Lower lobe of right lung (tissue), 2 donors: ENCODE measurements around the gene NCKAP5. TPM values are rescaled to one million over a fixed set of nuclear protein-coding genes. Genes with fewer than 3 reads are reported as not detected.

Experiments
- ATAC-seq, 2 donors: fragments of 200-7000 bp; cut with Tn5 transposase; one replicate each; pipeline ENCODE4 v1.9.1; 2020 to 2022; ENCODE audit warnings: mild to moderate bottlenecking in 2 of 2, moderate library complexity in 2 of 2
- DNase-seq: peaks from one replicate; pipeline ENCODE4 v3.0.0-alpha.2; 2020
- H3K27ac ChIP-seq: fragments of 200-600 bp; one replicate; pipeline ENCODE4 v1.8.0; 2022
- H3K27me3 ChIP-seq: fragments of 200-600 bp; one replicate; pipeline ENCODE4 v1.8.0; 2022; ENCODE audit warnings: low read depth
- H3K36me3 ChIP-seq: fragments of 200-600 bp; one replicate; pipeline ENCODE4 v1.8.0; 2022; ENCODE audit warnings: mild to moderate bottlenecking
- H3K4me1 ChIP-seq: fragments of 200-600 bp; one replicate; pipeline ENCODE4 v1.8.0; 2022
- H3K4me3 ChIP-seq: fragments of 200-600 bp; one replicate; pipeline ENCODE4 v1.8.0; 2022; ENCODE audit warnings: mild to moderate bottlenecking
- H3K9me3 ChIP-seq: fragments of 200-600 bp; one replicate; pipeline ENCODE4 v1.8.0; 2022
- intact Hi-C: fragments of 100-400 bp; cut with DNase I; formaldehyde crosslinking; loops from one replicate; pipeline ENCODE4 v1.11.0; 2022
- total RNA-seq: library from RNA; stranded (reverse); fragmentation: NEBNext Ultra II Directional; extraction: Animal tissue kit (Norgen Biotek cat#: 25700); gene quantifications from one replicate; pipeline ENCODE4 v1.2.1, GENCODE V29; 2021
- TF ChIP-seq, protein P1 (sequence below): fragments of 200-600 bp; IDR thresholded peaks from one replicate; pipeline ENCODE4 v1.8.0; 2022; ENCODE audit warnings: antibody characterized with exemption, mild to moderate bottlenecking
- donor health status: DM: no; HTN: yes; CAD: no; lungs with severe emphysema.

NCKAP5 gene
- total RNA-seq, 1 donor from 2014 or later, result 34.6 TPM

DNA sequence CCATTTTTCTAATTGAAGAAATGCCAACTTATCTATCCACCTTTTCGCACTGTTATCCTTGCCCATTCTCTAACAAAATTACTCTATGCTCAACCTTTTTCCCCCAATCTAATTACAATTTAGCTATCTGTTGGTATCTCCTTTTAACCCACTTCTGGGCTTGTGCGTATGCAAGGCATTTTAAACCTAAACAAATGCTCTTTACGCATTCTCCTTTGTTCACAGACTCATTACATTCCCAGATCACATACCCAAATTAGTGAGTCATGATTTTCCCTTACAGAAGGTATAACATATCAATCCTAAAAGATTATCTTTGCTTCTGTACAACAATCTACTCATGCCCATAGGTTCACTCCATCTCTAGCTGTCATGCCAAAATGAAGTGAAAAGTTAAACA is 826.5 kb downstream of the NCKAP5 start:
- Histone ChIP-seq H3K4me3 (no peak overlapping the region), H3K27ac (no peak overlapping the region), H3K4me1 (no peaks in the 10 kb centered on the region), H3K27me3 (no peaks in the 10 kb centered on the region), H3K36me3 (no peaks in the 10 kb centered on the region), H3K9me3 (no peaks in the 10 kb centered on the region)
- TF ChIP-seq, protein P1, sequence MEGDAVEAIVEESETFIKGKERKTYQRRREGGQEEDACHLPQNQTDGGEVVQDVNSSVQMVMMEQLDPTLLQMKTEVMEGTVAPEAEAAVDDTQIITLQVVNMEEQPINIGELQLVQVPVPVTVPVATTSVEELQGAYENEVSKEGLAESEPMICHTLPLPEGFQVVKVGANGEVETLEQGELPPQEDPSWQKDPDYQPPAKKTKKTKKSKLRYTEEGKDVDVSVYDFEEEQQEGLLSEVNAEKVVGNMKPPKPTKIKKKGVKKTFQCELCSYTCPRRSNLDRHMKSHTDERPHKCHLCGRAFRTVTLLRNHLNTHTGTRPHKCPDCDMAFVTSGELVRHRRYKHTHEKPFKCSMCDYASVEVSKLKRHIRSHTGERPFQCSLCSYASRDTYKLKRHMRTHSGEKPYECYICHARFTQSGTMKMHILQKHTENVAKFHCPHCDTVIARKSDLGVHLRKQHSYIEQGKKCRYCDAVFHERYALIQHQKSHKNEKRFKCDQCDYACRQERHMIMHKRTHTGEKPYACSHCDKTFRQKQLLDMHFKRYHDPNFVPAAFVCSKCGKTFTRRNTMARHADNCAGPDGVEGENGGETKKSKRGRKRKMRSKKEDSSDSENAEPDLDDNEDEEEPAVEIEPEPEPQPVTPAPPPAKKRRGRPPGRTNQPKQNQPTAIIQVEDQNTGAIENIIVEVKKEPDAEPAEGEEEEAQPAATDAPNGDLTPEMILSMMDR, result no peak
- ATAC-seq, result no peak
- intact Hi-C loops, result no loop called here
- no peak for DNase-seq

DNA sequence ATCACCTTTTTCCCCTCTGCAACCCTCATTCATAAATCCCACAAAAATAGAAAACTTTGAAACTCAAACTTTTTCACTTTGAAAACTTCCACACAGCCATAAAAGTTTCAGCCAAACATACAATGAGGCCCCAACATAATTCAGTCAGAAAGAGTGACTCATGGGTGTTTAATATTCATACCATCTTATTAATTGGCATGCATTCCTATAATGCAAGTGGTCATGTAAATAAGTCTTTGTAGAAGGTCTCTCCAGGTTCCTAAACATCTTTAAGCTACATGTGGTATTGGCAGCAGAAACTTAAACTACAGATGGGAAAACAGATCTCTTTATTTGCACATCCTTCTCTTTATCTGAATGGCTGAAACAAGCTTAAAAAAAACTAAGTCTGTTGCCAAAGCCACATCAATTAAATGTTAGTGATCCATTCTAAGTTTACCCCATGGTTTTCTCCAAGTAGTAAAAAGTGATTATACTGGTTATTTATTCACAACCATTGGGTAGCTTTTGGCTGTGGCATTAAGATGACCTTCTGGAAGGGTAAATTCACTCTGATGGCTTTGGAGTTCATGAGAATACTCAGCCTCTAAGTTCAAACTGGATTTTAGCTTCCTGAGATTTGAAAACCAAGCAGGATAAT is 828.1 kb downstream of the NCKAP5 start:
- no peak overlapping the region for H3K27ac ChIP-seq
- H3K9me3 ChIP-seq, result no peaks in the 10 kb centered on the region
- intact Hi-C loops, result no loop called here
- TF ChIP-seq, protein P1, result no peak
- no peak for ATAC-seq
- no peak overlapping the region for H3K4me3 ChIP-seq
- H3K36me3 ChIP-seq, result no peaks in the 10 kb centered on the region
- no peaks in the 10 kb centered on the region for H3K27me3 ChIP-seq
- DNase-seq, result no peak
- no peaks in the 10 kb centered on the region for H3K4me1 ChIP-seq

DNA sequence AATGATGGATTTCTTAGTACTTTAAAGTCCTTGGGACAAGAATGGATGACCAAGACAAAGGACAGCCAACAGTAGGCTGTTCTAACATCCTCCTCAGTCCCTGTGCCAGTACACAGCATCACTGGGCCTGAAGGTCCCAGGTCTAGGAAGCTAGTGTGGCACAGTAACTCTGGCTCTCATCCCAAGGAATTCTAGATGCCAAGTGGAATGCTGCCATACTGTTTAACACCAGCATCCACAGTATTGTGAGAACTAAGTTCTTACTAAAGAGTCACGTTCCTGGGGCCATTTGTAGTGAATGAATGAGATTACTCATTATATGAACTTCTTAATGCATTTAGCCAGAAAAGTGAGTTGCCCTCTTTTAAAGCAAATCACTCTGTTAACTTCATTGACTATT is 830.0 kb downstream of the NCKAP5 start:
- intact Hi-C loops, result no loop called here
- no peak overlapping the region for H3K27ac ChIP-seq
- no peaks in the 10 kb centered on the region for H3K27me3 ChIP-seq
- TF ChIP-seq, protein P1, result no peak
- no peak for DNase-seq
- H3K4me3 ChIP-seq, result no peak overlapping the region
- no peaks in the 10 kb centered on the region for H3K9me3 ChIP-seq
- H3K36me3 ChIP-seq, result no peaks in the 10 kb centered on the region
- ATAC-seq, result no peak
- no peaks in the 10 kb centered on the region for H3K4me1 ChIP-seq

DNA sequence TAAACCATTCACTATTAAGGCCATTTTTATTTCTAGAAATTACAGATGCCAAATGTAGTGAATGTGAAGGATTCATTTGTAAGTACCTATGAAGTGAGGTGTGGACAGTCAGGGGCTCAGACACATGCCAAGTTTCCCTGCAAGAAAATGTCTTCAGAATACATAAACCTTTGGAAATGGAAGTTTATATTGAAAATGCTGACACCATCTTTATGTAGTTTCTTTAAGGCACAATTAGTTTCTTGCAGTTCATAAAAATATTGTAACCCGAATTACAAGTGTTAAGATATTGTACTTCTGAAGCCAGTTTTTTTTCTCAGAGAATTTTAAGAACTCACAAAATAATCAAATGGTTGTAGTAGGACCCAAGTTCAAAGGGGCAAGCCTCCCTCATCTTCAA is 832.2 kb downstream of the NCKAP5 start:
- no peaks in the 10 kb centered on the region for H3K27me3 ChIP-seq
- H3K4me1 ChIP-seq, result no peaks in the 10 kb centered on the region
- TF ChIP-seq, protein P1, result no peak
- intact Hi-C loops, result no loop called here
- H3K27ac ChIP-seq, result no peak overlapping the region
- no peak overlapping the region for H3K4me3 ChIP-seq
- DNase-seq, result no peak
- H3K9me3 ChIP-seq, result no peaks in the 10 kb centered on the region
- no peaks in the 10 kb centered on the region for H3K36me3 ChIP-seq
- ATAC-seq, result no peak

DNA sequence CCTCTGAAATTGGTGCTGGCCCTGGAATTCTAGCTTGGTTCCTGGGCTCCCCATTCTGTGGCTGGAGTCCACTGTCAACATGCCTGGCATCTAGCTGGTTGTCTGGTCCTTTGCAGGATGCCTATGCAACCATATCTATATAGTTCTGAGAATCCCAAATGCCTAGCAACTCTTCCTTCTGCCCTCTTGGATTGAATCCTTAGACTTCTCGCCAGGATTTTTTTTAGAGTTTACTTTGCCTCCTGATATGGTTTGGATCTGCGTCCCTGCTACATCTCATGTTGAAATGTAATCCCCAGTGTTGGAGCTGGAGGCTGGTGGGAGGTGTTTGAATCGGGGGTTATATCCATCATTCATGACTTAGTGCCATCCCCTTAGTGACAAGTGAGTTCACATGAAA is 833.3 kb downstream of the NCKAP5 start:
- Histone ChIP-seq H3K4me3 (no peak overlapping the region), H3K4me1 (no peaks in the 10 kb centered on the region), H3K36me3 (no peaks in the 10 kb centered on the region), H3K9me3 (no peaks in the 10 kb centered on the region), H3K27ac (no peak overlapping the region), H3K27me3 (no peaks in the 10 kb centered on the region)
- no peak for ATAC-seq
- TF ChIP-seq, protein P1, result no peak
- intact Hi-C loops, result no loop called here
- no peak for DNase-seq
